Upper lobe of left lung (tissue), 6 donors: Measurements from ENCODE around the gene HSPB7. TPM values are rescaled to one million over a fixed set of nuclear protein-coding genes. Genes with fewer than 3 reads are reported as not detected.
A peak's percentile ranks its signal among the peaks of the same experiment; 100 is the strongest.
"Not testable (repeated sequence)": the region's sequence is repeated elsewhere in the genome, so short reads cannot be mapped to it uniquely, and the experiment has no call there.

Experiments used
- ATAC-seq, 2 donors: fragments of 200-7000 bp; cut with Tn5 transposase; one replicate each; pipeline ENCODE4 v1.9.1; 2022; ENCODE audit warnings: mild to moderate bottlenecking in 2 of 2, moderate library complexity in 2 of 2; ENCODE audit not compliant: low FRiP score in 2 of 2
- DNase-seq, 2 donors: peaks; one replicate each; pipeline ENCODE4 v3.0.0-alpha.2; 2019 to 2020
- H3K27ac ChIP-seq, 4 donors: fragments of 200-600 bp; sonication (generic); one replicate each; pipeline ENCODE4 v1.5.1; 2016 to 2019
- H3K27me3 ChIP-seq, 4 donors: fragments of 200-600 bp; sonication (generic); one replicate each; pipeline ENCODE4 v1.5.1; 2017 to 2019
- H3K36me3 ChIP-seq, 4 donors: fragments of 200-600 bp; sonication (generic); one replicate each; pipeline ENCODE4 v1.5.1; 2016 to 2019
- H3K4me1 ChIP-seq, 4 donors: fragments of 200-600 bp; sonication (generic); one replicate each; pipeline ENCODE4 v1.5.1; 2018 to 2019
- H3K4me3 ChIP-seq, 4 donors: fragments of 200-600 bp; sonication (generic); one replicate each; pipeline ENCODE4 v1.5.1; 2017 to 2019; ENCODE audit warnings: mild to moderate bottlenecking in 2 of 4, moderate library complexity in 1 of 4
- H3K9me3 ChIP-seq, 4 donors: fragments of 200-600 bp; sonication (generic); one replicate each; pipeline ENCODE4 v1.5.1; 2018 to 2019
- CTCF ChIP-seq, 6 experiments: fragments of 450-650 bp in 4 of 6; fragments of 200-600 bp in 2 of 6; sonication (generic) in 2 of 6; IDR thresholded peaks; one replicate each; pipeline ENCODE4 v1.5.1; 2016 to 2019; ENCODE audit warnings: antibody characterized with exemption in 6 of 6
- EP300 ChIP-seq, 4 donors: sonication (generic); formaldehyde crosslinking; IDR thresholded peaks; one replicate each; pipeline ENCODE4 v1.5.1; 2017; ENCODE audit warnings: antibody characterized with exemption in 4 of 4, control low read depth in 2 of 4
- POLR2A ChIP-seq, 4 donors: fragments of 450-650 bp; IDR thresholded peaks; one replicate each; pipeline ENCODE4 v1.5.1; 2016 to 2017; ENCODE audit warnings: antibody characterized with exemption in 4 of 4, mild to moderate bottlenecking in 2 of 4
- POLR2AphosphoS5 ChIP-seq, 2 donors: sonication (generic); formaldehyde crosslinking; IDR thresholded peaks; one replicate each; pipeline ENCODE4 v1.5.1; 2017; ENCODE audit warnings: antibody characterized with exemption in 2 of 2
- WGBS, 2 donors: methylation state at CpG; one replicate each; pipeline ENCODE4 v1.1.5; 2017 to 2018; 5-methylcytosine and 5-hydroxymethylcytosine counted together
- total RNA-seq, 6 donors: library from RNA; depleted of rRNA in 4 of 6; stranded (reverse); fragments of >200 nt in 4 of 6; gene quantifications; one replicate each; pipeline versions ENCODE4 v1.1.0 to v1.2.1, GENCODE V29; 2016 to 2021
- donor health status: DM: no; HTN: no; CAD: no; lungs with moderate emphysema.
- donor health status: DM: no; HTN: yes; CAD: no; lungs with severe emphysema.

HSPB7 gene
- total RNA-seq, 6 donors from 2014 or later = 1.0 to 9.2 (median 3.0) TPM

- Histone ChIP-seq H3K9me3 (no peaks in the 10 kb centered on the region), H3K36me3 (no peaks in the 10 kb centered on the region), H3K4me3 (no peak within 1 kb of the TSS), H3K27ac (no peak within 1 kb of the TSS), H3K4me1 (peaks cover 0 to 3% (median under 1%) of the 10 kb centered on the region in 4 donors), H3K27me3 (no peaks in the 10 kb centered on the region)
- TF ChIP-seq POLR2A (IDR thresholded peaks at IDR 0.05) (no peak), EP300 (IDR thresholded peaks at IDR 0.05) (no peak)
- DNase-seq = peak in 1 of 2 donors; percentile 32
- WGBS, 2 donors = 61 to 69% methylated on average over 4 to 6 of the region's 7 CpGs
- ATAC-seq = peak in 1 of 2 donors; percentile 72
Observed at GRCh38 chr1:16043521-16043920, 25.7 kb upstream of the HSPB7 start, which contains the start of gene CLCNKB. TSS of gene CLCNKB (plus strand) at chr1:16043782. CDS start at chr1:16044493, 711 bp downstream.

DNA sequence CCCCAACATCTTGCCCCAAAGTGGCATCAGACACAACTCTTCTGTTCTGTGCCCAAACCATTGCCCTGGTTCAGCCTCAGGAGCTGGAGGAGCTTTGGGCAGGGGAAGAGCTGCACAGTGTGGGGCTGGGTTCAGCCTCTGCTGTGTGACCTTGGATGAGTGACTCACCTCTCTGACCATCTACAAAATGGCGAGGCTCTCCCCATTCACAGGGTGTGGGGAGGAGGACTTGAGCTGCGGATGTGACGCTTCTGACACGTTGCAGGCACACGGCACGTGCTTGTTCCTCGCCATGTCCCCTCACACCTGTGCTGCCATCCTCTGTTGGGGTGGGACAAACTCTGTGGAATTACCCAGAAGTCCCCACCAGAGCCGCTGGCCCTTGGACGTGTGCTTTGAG lies 24.8 kb upstream of the HSPB7 start:
- H3K9me3 ChIP-seq, H3K36me3 ChIP-seq, H3K27ac ChIP-seq, H3K4me1 ChIP-seq, DNase-seq, H3K4me3 ChIP-seq, ATAC-seq, H3K27me3 ChIP-seq: not testable (repeated sequence)
- WGBS, 2 donors = 78 to 98% methylated on average over 6 to 9 of the region's 9 CpGs

- WGBS, 2 donors = 78 to 82% methylated on average over 8 to 9 of the region's 9 CpGs
- Histone ChIP-seq H3K4me3 (no peak overlapping the region), H3K9me3 (no peaks in the 10 kb centered on the region), H3K36me3 (no peaks in the 10 kb centered on the region), H3K4me1 (no peaks in the 10 kb centered on the region), H3K27ac (no peak overlapping the region), H3K27me3 (no peaks in the 10 kb centered on the region)
- DNase-seq (no peak), ATAC-seq (no peak)
- no peak for TF ChIP-seq EP300 (IDR thresholded peaks at IDR 0.05)
- no peak for TF ChIP-seq POLR2AphosphoS5 (IDR thresholded peaks at IDR 0.05)
Observed at GRCh38 chr1:16042096-16042495, 24.3 kb upstream of the HSPB7 start.

- H3K4me1 ChIP-seq = no peaks in the 10 kb centered on the region
- 33 to 65% methylated on average over 3 to 8 of the region's 8 CpGs for WGBS, 2 donors
- H3K27ac ChIP-seq = no peak overlapping the region
- TF ChIP-seq EP300 (IDR thresholded peaks at IDR 0.05) = no peak
- no peaks in the 10 kb centered on the region for H3K27me3 ChIP-seq
- no peaks in the 10 kb centered on the region for H3K36me3 ChIP-seq
- ATAC-seq (no peak), DNase-seq (no peak)
- H3K9me3 ChIP-seq = no peaks in the 10 kb centered on the region
- H3K4me3 ChIP-seq = no peak overlapping the region
Observed at GRCh38 chr1:16041200-16041599, 23.4 kb upstream of the HSPB7 start.

- H3K4me1 ChIP-seq, H3K36me3 ChIP-seq, ATAC-seq, H3K9me3 ChIP-seq, H3K27ac ChIP-seq, H3K4me3 ChIP-seq, H3K27me3 ChIP-seq: not testable (repeated sequence)
- DNase-seq = peak in 1 of 2 donors; percentile 63
- 50 to 73% methylated on average over 1 to 8 of the region's 8 CpGs for WGBS, 2 donors
Observed at GRCh38 chr1:16039871-16040270, 22.0 kb upstream of the HSPB7 start.

- no peaks in the 10 kb centered on the region for H3K27me3 ChIP-seq
Observed at GRCh38 chr1:16038620-16038912, 20.7 kb upstream of the HSPB7 start.

GRCh38 chr1:16036461-16036860 lies 18.6 kb upstream of the HSPB7 start:
- H3K4me3 ChIP-seq, H3K27me3 ChIP-seq, H3K36me3 ChIP-seq, H3K4me1 ChIP-seq, DNase-seq, H3K9me3 ChIP-seq, H3K27ac ChIP-seq, ATAC-seq: not testable (repeated sequence)
- 89% methylated on average over 10 of the region's 11 CpGs; no CpG with 5 or more reads in 1 of the 2 donors for WGBS, 2 donors

More at GRCh38 chr1:16038620-16038912, 20.7 kb upstream of the HSPB7 start:
- TF ChIP-seq CTCF (IDR thresholded peaks at IDR 0.05) (no peak), EP300 (IDR thresholded peaks at IDR 0.05) (no peak)
- H3K27ac ChIP-seq = no peak overlapping the region
- ATAC-seq (no peak), DNase-seq (no peak)
- H3K9me3 ChIP-seq = no peaks in the 10 kb centered on the region
- H3K36me3 ChIP-seq = no peaks in the 10 kb centered on the region
- no peaks in the 10 kb centered on the region for H3K4me1 ChIP-seq
- WGBS, 2 donors = 84 to 90% methylated on average over 2 to 4 of the region's 4 CpGs
- no peak overlapping the region for H3K4me3 ChIP-seq

DNA sequence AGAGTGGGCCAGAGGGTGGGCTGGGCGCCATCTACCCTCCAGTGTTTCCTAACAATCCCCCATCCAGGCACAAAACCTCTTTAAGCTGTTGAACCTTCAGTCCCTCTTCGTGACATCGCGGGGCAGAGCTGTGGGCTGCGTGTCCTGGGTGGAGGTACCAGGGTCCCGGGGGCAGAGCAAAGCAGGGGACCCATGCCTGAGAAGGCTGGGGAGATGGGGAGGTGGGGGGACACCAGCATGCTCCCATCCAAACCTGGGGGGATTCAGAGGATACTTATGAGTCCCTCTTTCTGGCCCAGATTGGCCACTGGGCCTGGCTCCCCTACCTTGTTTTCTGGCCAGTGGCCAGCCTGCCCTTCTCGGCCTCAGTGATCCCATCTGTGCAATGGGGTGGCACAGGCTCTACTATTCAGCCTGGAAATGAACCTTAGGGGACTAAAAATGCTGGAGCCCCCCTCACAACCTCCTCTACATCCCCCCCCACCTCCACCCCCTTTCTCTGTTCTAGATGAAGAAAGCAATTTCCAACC lies 15.3 kb upstream of the HSPB7 start:
- not testable (repeated sequence) for H3K4me3 ChIP-seq, H3K27me3 ChIP-seq, ATAC-seq, H3K9me3 ChIP-seq, H3K4me1 ChIP-seq, DNase-seq, H3K36me3 ChIP-seq, H3K27ac ChIP-seq
- WGBS, 2 donors = 58% methylated on average over 1 to 7 of the region's 7 CpGs
